ENCODE results near the gene RSRC2. TPM values are rescaled to one million over a fixed set of nuclear protein-coding genes. Genes with fewer than 3 reads are reported as not detected.
"Not testable (repeated sequence)": the region's sequence is repeated elsewhere in the genome, so short reads cannot be mapped to it uniquely, and the experiment has no call there.

The RSRC2 gene
- total RNA-seq, 2 experiments from 2014 or later = 106 to 115 TPM

- POLR2A ChIA-PET = interaction anchor here (0.6 to 14.9 kb wide), 15 partner anchors 8 to 700 kb away, joined by 3 to 215 read pairs (median 6); partner anchors contain the start of genes DENR, DIABLO, KNTC1 and RSRC2
- no peak for DNase-seq
- peak overlapping the region; percentile 99 for H3K27ac Mint-ChIP-seq
- H3K9me3 Mint-ChIP-seq = no peaks in the 10 kb centered on the region
- peaks cover 32% of the 10 kb centered on the region for H3K4me1 Mint-ChIP-seq (ENCODE audit: low read depth)
- peaks cover 39% of the 10 kb centered on the region for H3K36me3 Mint-ChIP-seq
- intact Hi-C loops (cut with micrococcal nuclease) = loop anchor here (1.0 to 2.0 kb wide), 6 partner anchors 26 to 275 kb away; partner anchors contain the start of genes DENR, DIABLO and KNTC1
- CTCF ChIA-PET = interaction anchor here (0.9 to 5.5 kb wide), 5 partner anchors 9 to 165 kb away, joined by 3 to 55 read pairs (median 7); partner anchors contain the start of genes KNTC1 and RSRC2
- peak overlapping the region; percentile 98 for H3K4me3 Mint-ChIP-seq
- H3K27me3 Mint-ChIP-seq = no peaks in the 10 kb centered on the region
These were observed 25.2 kb downstream of the RSRC2 start for GRCh38 chr12:122501489-122501989.

- peaks cover 33% of the 10 kb centered on the region for H3K36me3 Mint-ChIP-seq
- POLR2A ChIA-PET = interaction anchor here (0.6 to 14.9 kb wide), 21 partner anchors 8 to 699 kb away, joined by 3 to 215 read pairs (median 5); partner anchors contain the start of genes DENR, DIABLO, KNTC1 and RSRC2
- peak within 1 kb of the TSS; percentile 99 for H3K27ac Mint-ChIP-seq
- H3K27me3 Mint-ChIP-seq = no peaks in the 10 kb centered on the region
- intact Hi-C loops (cut with micrococcal nuclease) = loop anchor here (1.0 to 2.0 kb wide), 7 partner anchors 26 to 275 kb away; partner anchors contain the start of genes DENR, DIABLO and KNTC1
- peak within 1 kb of the TSS; percentile 98 for H3K4me3 Mint-ChIP-seq
- DNase-seq = peak; percentile 98
- CTCF ChIA-PET = interaction anchor here (0.6 to 5.5 kb wide), 10 partner anchors 10 to 254 kb away, joined by 3 to 55 read pairs (median 3); partner anchors contain the start of genes KNTC1 and RSRC2
- H3K9me3 Mint-ChIP-seq = no peaks in the 10 kb centered on the region
- H3K4me1 Mint-ChIP-seq (ENCODE audit: low read depth) = peaks cover 33% of the 10 kb centered on the region
These were observed 25.8 kb downstream of the RSRC2 start, which contains the start of gene ZCCHC8 for GRCh38 chr12:122500685-122501488. ZCCHC8 (minus strand) TSS chr12:122500932; CDS start chr12:122500840, 92 bp downstream.

GRCh38 chr12:122499991-122500684 lies 26.6 kb downstream of the RSRC2 start:
- POLR2A ChIA-PET = interaction anchor here (0.6 to 14.9 kb wide), 19 partner anchors 9 to 339 kb away, joined by 3 to 215 read pairs (median 5); partner anchors contain the start of genes DENR, DIABLO, KNTC1 and RSRC2
- H3K4me1 Mint-ChIP-seq (ENCODE audit: low read depth) = peaks cover 33% of the 10 kb centered on the region
- H3K9me3 Mint-ChIP-seq = no peaks in the 10 kb centered on the region
- intact Hi-C loops (cut with micrococcal nuclease) = loop anchor here (1.0 to 2.0 kb wide), 3 partner anchors 47 to 146 kb away; no protein-coding TSS in a partner anchor
- peaks cover 31% of the 10 kb centered on the region for H3K36me3 Mint-ChIP-seq
- H3K27me3 Mint-ChIP-seq = no peaks in the 10 kb centered on the region
- CTCF ChIA-PET = interaction anchor here (0.6 to 5.5 kb wide), 9 partner anchors 10 to 1140 kb away, joined by 3 to 55 read pairs (median 3); partner anchors contain the start of genes KNTC1 and RSRC2
- DNase-seq = peak; percentile 55
- H3K4me3 Mint-ChIP-seq = peak overlapping the region; percentile 98
- H3K27ac Mint-ChIP-seq = peak overlapping the region; percentile 99

- POLR2A ChIA-PET = interaction anchor here (0.5 to 14.9 kb wide), 3 partner anchors 14 to 145 kb away, joined by 3 to 215 read pairs (median 4); partner anchors contain the start of genes KNTC1 and RSRC2
- DNase-seq = no peak
- Mint-ChIP-seq H3K9me3 (no peaks in the 10 kb centered on the region), H3K27ac (no peak overlapping the region), H3K27me3 (no peaks in the 10 kb centered on the region), H3K4me1 (ENCODE audit: low read depth) (peaks cover 27% of the 10 kb centered on the region), H3K4me3 (no peak overlapping the region), H3K36me3 (peaks cover 36% of the 10 kb centered on the region)
- CTCF ChIA-PET = interaction anchor here (0.7 to 1.4 kb wide), 2 partner anchors 23 to 139 kb away, joined by 3 to 4 read pairs; no protein-coding TSS in a partner anchor
- intact Hi-C loops (cut with micrococcal nuclease) = no loop called here
These were observed 31.5 kb downstream of the RSRC2 start for GRCh38 chr12:122495258-122495657.

GRCh38 chr12:122493222-122493621 lies 33.5 kb downstream of the RSRC2 start:
- POLR2A ChIA-PET = not testable (repeated sequence)
- H3K36me3 Mint-ChIP-seq = peaks cover 35% of the 10 kb centered on the region
- CTCF ChIA-PET = interaction anchor here (0.8 to 1.3 kb wide), 3 partner anchors 19 to 94 kb away, joined by 3 read pairs; no protein-coding TSS in a partner anchor

GRCh38 chr12:122491991-122492390 lies 34.7 kb downstream of the RSRC2 start:
- Mint-ChIP-seq H3K27ac (no peak overlapping the region), H3K9me3 (no peaks in the 10 kb centered on the region), H3K36me3 (peaks cover 39% of the 10 kb centered on the region), H3K4me1 (ENCODE audit: low read depth) (peaks cover 17% of the 10 kb centered on the region), H3K4me3 (no peak overlapping the region), H3K27me3 (no peaks in the 10 kb centered on the region)
- no peak for DNase-seq
- CTCF ChIA-PET = interaction anchor here (1.4 kb wide), 1 partner anchor 20 kb away, joined by 4 read pairs; no protein-coding TSS in a partner anchor
- intact Hi-C loops (cut with micrococcal nuclease) = no loop called here
- POLR2A ChIA-PET = interaction anchor here (0.6 to 1.7 kb wide), 2 partner anchors 9 to 129 kb away, joined by 3 to 7 read pairs; partner anchors contain the start of gene ZCCHC8

More at GRCh38 chr12:122493222-122493621, 33.5 kb downstream of the RSRC2 start:
- H3K4me1 Mint-ChIP-seq (ENCODE audit: low read depth) = peaks cover 21% of the 10 kb centered on the region
- H3K27me3 Mint-ChIP-seq; H3K27ac Mint-ChIP-seq; H3K4me3 Mint-ChIP-seq; intact Hi-C loops (cut with micrococcal nuclease); H3K9me3 Mint-ChIP-seq; DNase-seq: not testable (repeated sequence)

GRCh38 chr12:122489038-122489437 lies 37.7 kb downstream of the RSRC2 start:
- Mint-ChIP-seq H3K36me3 (peaks cover 43% of the 10 kb centered on the region), H3K9me3 (no peaks in the 10 kb centered on the region), H3K27me3 (no peaks in the 10 kb centered on the region), H3K4me3 (no peak overlapping the region), H3K27ac (no peak overlapping the region), H3K4me1 (ENCODE audit: low read depth) (peaks cover 13% of the 10 kb centered on the region)
- POLR2A ChIA-PET = no interaction called here
- DNase-seq = no peak
- CTCF ChIA-PET = interaction anchor here (1.0 to 1.5 kb wide), 2 partner anchors 12 to 17 kb away, joined by 3 to 6 read pairs; partner anchors contain the start of gene ZCCHC8
- intact Hi-C loops (cut with micrococcal nuclease) = no loop called here

GRCh38 chr12:122487807-122488206 lies 38.9 kb downstream of the RSRC2 start:
- Mint-ChIP-seq H3K36me3 (peaks cover 53% of the 10 kb centered on the region), H3K4me1 (ENCODE audit: low read depth) (peaks cover 19% of the 10 kb centered on the region)
- intact Hi-C loops (cut with micrococcal nuclease); POLR2A ChIA-PET; H3K27ac Mint-ChIP-seq; H3K9me3 Mint-ChIP-seq; H3K27me3 Mint-ChIP-seq; H3K4me3 Mint-ChIP-seq; DNase-seq; CTCF ChIA-PET: not testable (repeated sequence)

- CTCF ChIA-PET = interaction anchor here (0.7 to 1.2 kb wide), 3 partner anchors 15 to 87 kb away, joined by 3 to 4 read pairs (median 4); no protein-coding TSS in a partner anchor
- intact Hi-C loops (cut with micrococcal nuclease) = no loop called here
- no peak overlapping the region for H3K27ac Mint-ChIP-seq
- no peak for DNase-seq
- POLR2A ChIA-PET = interaction anchor here (0.9 to 1.6 kb wide), 2 partner anchors 11 to 31 kb away, joined by 3 read pairs; no protein-coding TSS in a partner anchor
- H3K4me1 Mint-ChIP-seq (ENCODE audit: low read depth) = peaks cover 21% of the 10 kb centered on the region
- H3K27me3 Mint-ChIP-seq = no peaks in the 10 kb centered on the region
- H3K36me3 Mint-ChIP-seq = peaks cover 49% of the 10 kb centered on the region
- no peaks in the 10 kb centered on the region for H3K9me3 Mint-ChIP-seq
- no peak overlapping the region for H3K4me3 Mint-ChIP-seq
These were observed 39.8 kb downstream of the RSRC2 start for GRCh38 chr12:122486805-122487426.

GRCh38 chr12:122486360-122486759 lies 40.4 kb downstream of the RSRC2 start:
- peaks cover 21% of the 10 kb centered on the region for H3K4me1 Mint-ChIP-seq (ENCODE audit: low read depth)
- POLR2A ChIA-PET = interaction anchor here (0.9 to 1.6 kb wide), 2 partner anchors 12 to 31 kb away, joined by 3 read pairs; no protein-coding TSS in a partner anchor
- H3K9me3 Mint-ChIP-seq; DNase-seq; H3K27ac Mint-ChIP-seq; intact Hi-C loops (cut with micrococcal nuclease); H3K27me3 Mint-ChIP-seq; H3K4me3 Mint-ChIP-seq: not testable (repeated sequence)
- CTCF ChIA-PET = interaction anchor here (0.7 to 1.2 kb wide), 3 partner anchors 15 to 86 kb away, joined by 3 to 4 read pairs (median 4); no protein-coding TSS in a partner anchor
- peaks cover 49% of the 10 kb centered on the region for H3K36me3 Mint-ChIP-seq

Measured in activated CD4-positive, alpha-beta memory T cell treated with anti-CD3 and anti-CD28 coated beads for 36 hours (primary cell).